Stimulated activated CD8-positive, alpha-beta memory T cell treated with anti-CD3 and anti-CD28 coated beads, Interleukin-15, amount 100 ng/mL, for 4 hours (primary cell): ENCODE data around the gene PGAP2.
"Not testable (repeated sequence)": the region's sequence is repeated elsewhere in the genome, so short reads cannot be mapped to it uniquely, and the experiment has no call there.

Source experiments
- DNase-seq, 2 donors: peaks; one replicate each; pipeline ENCODE4 v3.0.0-alpha.2; 2020; ENCODE audit warnings: low read depth in 2 of 2

PGAP2 gene

DNA sequence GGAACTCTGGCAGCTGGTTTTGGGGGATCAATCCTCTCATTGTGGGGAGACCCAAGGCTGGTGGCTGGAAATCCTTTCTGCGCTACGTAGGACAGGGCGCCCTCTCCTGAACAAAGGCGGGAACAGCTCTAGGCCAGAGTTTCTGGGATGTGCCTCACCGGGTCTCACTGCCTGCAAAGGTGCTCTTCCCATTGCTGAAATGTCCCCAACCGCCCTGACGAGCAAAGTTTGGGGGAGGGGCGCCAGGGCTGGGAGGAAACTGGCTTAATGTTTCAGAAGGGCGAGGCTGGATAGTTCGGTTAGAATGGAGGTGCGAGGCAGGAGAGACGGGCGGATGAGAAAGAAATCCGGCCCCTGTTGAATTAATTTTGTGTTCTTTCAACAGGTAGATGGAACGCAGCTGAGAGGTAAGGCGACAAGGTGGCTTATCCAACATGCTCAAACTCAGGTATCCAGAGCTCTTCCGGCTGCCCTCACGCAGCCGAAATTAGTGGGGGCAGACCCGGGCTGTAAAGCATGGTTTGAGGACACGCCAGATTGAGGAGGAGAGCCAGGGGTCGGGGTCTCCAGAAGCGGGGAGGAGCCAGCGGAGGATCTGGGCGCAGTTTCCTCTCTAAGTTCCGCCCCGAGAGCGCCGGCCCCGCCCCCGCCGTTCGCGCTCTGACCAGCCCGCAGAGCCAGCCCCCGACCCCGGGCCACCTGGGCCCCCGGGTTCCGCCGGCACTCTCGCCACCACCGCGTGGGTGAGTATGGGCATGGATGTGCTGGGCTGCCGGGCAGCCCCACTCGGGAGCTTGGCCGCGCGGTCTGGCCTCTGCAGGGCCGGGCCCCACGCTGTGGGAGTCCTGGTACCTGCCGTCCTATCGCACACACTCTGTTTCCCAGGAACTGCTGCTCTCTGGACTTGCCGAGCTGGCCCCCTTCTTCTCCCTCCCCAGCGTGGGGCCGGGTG is at the start of gene PGAP2:
Gene PGAP2 (plus strand): TSS at position 652 of the 952 bp plus-strand sequence. CDS start 2,700 bp downstream, outside the sequence.
- DNase-seq = no peak

GRCh38 chr11:3764266-3764665 is 44.1 kb upstream of the PGAP2 start:
- DNase-seq = no peak

- DNase-seq = not testable (repeated sequence)
Measured at GRCh38 chr11:3766836-3767235, 41.5 kb upstream of the PGAP2 start.

DNA sequence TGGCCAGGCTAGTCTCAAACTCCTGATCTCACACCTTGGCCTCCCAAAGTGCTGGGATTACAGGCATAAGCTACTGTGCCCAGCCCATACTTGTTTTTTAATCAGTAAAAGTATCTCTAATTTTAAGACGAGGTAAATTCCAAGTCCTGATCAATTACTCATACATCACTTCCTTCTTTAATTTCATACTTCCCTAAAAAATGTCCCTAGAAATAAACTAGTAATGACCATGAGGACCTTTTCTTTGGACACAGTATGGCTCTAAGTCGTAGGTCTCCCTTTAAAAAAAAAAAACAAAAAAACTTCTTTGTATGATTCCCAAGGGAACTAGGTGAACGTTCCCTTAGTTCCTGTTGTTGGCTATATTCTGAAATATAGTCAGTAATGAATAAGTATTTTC is 40.8 kb upstream of the PGAP2 start:
- no peak for DNase-seq

DNA sequence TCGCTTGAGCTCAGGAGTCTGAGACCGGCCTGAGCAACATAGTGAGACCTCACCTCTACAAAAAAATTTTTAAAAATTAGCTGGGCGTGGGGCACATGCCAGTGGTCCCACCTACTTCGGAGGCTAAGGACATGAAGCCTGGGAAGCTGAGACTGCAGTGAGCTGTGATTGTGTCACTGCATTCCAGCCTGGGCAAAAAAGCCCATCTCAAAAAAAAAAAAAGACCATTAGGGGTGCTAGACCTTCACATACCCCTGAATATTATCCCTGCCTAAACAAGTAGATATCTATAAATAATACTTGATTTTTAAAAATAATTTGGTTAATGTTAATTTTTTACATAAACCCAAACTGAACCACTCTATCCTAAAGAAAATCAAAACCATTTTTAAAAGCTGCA is 35.2 kb upstream of the PGAP2 start:
- no peak for DNase-seq

GRCh38 chr11:3775736-3776406 is 32.5 kb upstream of the PGAP2 start:
- DNase-seq = no peak

DNA sequence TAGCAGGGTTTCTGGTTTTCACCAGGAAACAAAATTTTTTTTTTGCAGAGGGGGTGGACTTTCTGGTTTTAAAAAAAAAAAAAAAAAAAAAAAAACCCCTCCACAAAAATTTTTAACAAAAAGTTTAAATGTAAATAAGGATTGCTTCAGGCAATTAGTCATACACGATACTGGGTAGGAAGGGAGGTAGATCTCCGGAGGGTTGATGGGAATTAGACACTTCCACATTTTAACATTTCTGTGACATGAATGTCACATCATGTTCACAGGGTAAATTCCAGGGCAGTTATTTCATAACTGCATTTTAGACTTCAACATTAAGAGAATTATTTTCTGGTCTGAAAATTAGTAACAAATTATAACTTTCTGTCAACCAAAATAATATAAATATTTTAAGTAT is 26.9 kb upstream of the PGAP2 start:
- no peak for DNase-seq

DNA sequence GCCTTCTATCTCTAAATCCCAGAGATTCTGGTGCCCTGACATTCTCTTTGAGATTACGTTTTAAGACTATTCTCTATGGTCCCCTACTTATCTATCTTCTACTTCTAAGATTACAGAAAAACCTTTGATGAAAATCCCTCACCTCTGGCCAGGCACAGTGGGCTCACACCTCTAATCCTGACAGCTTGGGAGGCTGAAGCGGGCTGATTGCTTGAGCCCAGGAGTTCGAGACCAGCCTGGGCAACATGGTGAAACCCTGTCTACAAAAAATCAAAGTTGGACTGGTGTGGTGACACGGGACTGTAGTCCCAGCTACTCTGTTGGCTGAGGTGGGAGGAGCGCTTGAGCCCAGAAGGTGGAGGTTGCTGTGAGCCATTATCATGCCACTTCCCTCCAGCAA is 25.4 kb upstream of the PGAP2 start:
- DNase-seq = no peak

DNA sequence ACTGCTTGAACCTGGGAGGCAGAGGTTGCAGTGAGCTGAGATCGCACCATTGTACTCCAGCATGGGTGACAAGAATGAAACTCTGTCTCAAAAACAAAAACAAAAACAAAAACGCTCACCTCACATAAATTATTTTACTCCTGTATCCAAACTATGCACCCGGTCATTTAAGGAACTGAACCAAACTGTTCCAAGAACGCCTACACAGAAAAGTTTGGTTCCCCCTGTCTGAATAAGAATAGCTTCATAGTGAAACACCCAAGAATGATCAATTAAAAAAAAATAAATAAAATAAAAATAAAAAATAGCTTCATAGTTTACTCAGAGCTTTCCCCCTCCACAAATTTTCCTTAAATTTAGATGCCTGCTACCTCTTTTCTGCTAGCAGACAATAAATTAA is 24.7 kb upstream of the PGAP2 start:
- no peak for DNase-seq

GRCh38 chr11:3786781-3787428 is 21.5 kb upstream of the PGAP2 start:
- no peak for DNase-seq

GRCh38 chr11:3794387-3794786 is 14.0 kb upstream of the PGAP2 start:
- DNase-seq = not testable (repeated sequence)

- DNase-seq = no peak
Measured at GRCh38 chr11:3795131-3796001, 13.0 kb upstream of the PGAP2 start.

GRCh38 chr11:3796002-3796311 is 12.4 kb upstream of the PGAP2 start:
- DNase-seq = no peak

GRCh38 chr11:3796346-3796745 is 12.0 kb upstream of the PGAP2 start:
- DNase-seq = no peak

DNA sequence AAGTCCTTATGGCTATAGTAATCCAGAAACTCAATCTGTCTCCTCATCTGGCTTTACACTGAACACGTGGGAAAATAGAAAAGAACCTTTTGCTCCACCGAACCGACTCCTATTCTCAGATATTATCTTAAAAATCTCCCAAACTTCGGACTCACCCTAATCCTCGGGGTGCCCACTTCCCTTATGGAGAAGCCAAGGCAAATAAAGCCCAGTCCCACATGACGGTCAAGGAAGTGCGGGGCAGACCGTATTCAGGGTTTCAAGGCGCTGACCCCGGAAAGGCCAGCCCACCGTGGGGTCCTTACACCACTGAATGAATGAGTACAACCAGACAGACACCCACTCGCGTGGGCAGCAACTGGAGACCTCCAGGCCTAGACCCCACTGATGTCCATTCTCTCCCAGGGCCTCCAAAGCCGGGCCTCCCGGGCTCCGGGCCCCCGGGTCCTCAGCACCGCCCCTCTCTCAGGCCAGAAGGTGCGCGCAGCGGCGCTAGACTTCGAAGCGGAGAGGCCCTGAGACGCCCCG is 11.5 kb upstream of the PGAP2 start:
- no peak for DNase-seq

GRCh38 chr11:3797329-3798090 is 10.8 kb upstream of the PGAP2 start, which contains the start of gene NUP98:
Gene NUP98, minus strand, starts transcription at chr11:3797554. Its CDS starts 15,437 bp downstream, at chr11:3782117.
- peak; percentile 99 to 100 for DNase-seq

GRCh38 chr11:3799143-3799542 is 9.2 kb upstream of the PGAP2 start:
- no peak for DNase-seq

GRCh38 chr11:3799873-3800272 is 8.5 kb upstream of the PGAP2 start:
- DNase-seq = no peak

DNA sequence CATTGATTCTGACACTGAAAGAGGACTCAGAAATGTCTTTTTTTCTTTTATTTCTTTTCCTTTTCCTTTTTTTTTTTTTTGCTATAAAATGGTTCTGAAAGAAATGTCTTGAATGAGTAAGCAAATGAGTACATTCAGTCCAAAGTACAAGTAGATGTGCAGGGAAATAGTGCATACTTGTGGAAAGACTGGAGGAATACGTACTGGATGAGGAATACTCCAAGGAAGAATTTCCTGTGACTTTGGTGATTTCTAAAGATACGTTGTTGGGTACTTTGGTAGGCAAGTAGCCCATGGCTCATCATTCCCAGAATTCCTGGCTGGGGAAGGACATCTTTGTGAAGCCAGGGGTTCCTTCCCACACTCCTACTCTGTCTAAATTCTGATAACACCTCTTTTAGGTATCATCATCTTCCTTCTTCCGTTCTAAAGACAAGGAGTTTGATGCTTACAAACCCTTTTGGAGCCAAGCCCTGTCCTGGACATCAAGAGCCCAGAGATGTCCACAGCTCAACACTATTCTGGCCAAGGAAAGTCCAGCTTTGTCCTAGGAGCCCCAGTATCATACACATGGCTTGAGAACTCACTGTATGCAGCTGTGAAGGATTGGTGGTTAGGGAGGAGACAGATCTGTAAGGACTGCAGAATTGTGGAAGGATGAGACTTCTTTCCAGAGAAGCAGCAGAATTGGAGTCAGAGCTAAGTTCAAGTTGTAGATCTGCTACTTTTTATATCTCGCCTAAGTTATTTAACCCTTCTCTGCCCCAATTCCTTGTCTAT is 6.2 kb upstream of the PGAP2 start:
- DNase-seq = no peak
